Activated CD4-positive, alpha-beta T cell treated with anti-CD3 and anti-CD28 coated beads, Interleukin-2, amount 10 ng/mL, durations not matched to agents 24 days and 14 days (primary cell): ENCODE measurements around the gene ANTXR1. TPM values are rescaled to one million over a fixed set of nuclear protein-coding genes. Genes with fewer than 3 reads are reported as not detected.

Experiments used
- DNase-seq: peaks from one replicate; pipeline ENCODE4 v3.0.0; 2022
- H3K27ac Mint-ChIP-seq: one replicate; pipeline ENCODE4 v1.8.0; 2022; ENCODE audit warnings: mild to moderate bottlenecking, mixed read lengths
- H3K27me3 Mint-ChIP-seq: one replicate; pipeline ENCODE4 v1.8.0; 2022; ENCODE audit warnings: mixed read lengths
- H3K36me3 Mint-ChIP-seq: one replicate; pipeline ENCODE4 v1.8.0; 2022; ENCODE audit warnings: low read depth, mild to moderate bottlenecking, mixed read lengths
- H3K4me1 Mint-ChIP-seq: one replicate; pipeline ENCODE4 v1.8.0; 2021; ENCODE audit warnings: mixed read lengths
- H3K4me3 Mint-ChIP-seq: one replicate; pipeline ENCODE4 v1.8.0; 2022; ENCODE audit warnings: mild to moderate bottlenecking, moderate library complexity, mixed read lengths
- H3K9me3 Mint-ChIP-seq: one replicate; pipeline ENCODE4 v1.8.0; 2021; ENCODE audit warnings: mixed read lengths
- intact Hi-C: fragments of 100-400 bp; cut with micrococcal nuclease; formaldehyde crosslinking; loops from one replicate; pipeline ENCODE4 v1.15.1; 2023
- total RNA-seq: library from RNA; stranded (reverse); gene quantifications from 2 replicates; pipeline ENCODE4 v1.2.3, GENCODE V29; 2022

The ANTXR1 gene
- total RNA-seq, 1 donor from 2014 or later = not detected

GRCh38 chr2:69118609-69119008, 105.6 kb downstream of the ANTXR1 start:
- peaks cover 9% of the 10 kb centered on the region for H3K27me3 Mint-ChIP-seq
- no peak overlapping the region for H3K4me3 Mint-ChIP-seq

GRCh38 chr2:69119104-69119894, 106.3 kb downstream of the ANTXR1 start:
- Mint-ChIP-seq H3K4me1 (no peaks in the 10 kb centered on the region), H3K4me3 (no peak overlapping the region), H3K36me3 (no peaks in the 10 kb centered on the region), H3K9me3 (no peaks in the 10 kb centered on the region), H3K27me3 (peaks cover 9% of the 10 kb centered on the region), H3K27ac (no peak overlapping the region)
- DNase-seq = no peak
- intact Hi-C loops = no loop called here

More at GRCh38 chr2:69118609-69119008, 105.6 kb downstream of the ANTXR1 start:
- H3K36me3 Mint-ChIP-seq = no peaks in the 10 kb centered on the region
- H3K4me1 Mint-ChIP-seq = no peaks in the 10 kb centered on the region
- no peaks in the 10 kb centered on the region for H3K9me3 Mint-ChIP-seq
- DNase-seq = no peak
- H3K27ac Mint-ChIP-seq = no peak overlapping the region
- intact Hi-C loops = no loop called here

- DNase-seq = no peak
- Mint-ChIP-seq H3K4me3 (no peak overlapping the region), H3K27ac (no peak overlapping the region), H3K27me3 (peaks cover 10% of the 10 kb centered on the region), H3K9me3 (no peaks in the 10 kb centered on the region), H3K4me1 (no peaks in the 10 kb centered on the region), H3K36me3 (no peaks in the 10 kb centered on the region)
- intact Hi-C loops = no loop called here
These were observed 109.3 kb downstream of the ANTXR1 start for GRCh38 chr2:69122271-69122670.

GRCh38 chr2:69123182-69123581, 110.2 kb downstream of the ANTXR1 start:
- H3K27me3 Mint-ChIP-seq = peaks cover 10% of the 10 kb centered on the region
- no peak for DNase-seq
- H3K4me3 Mint-ChIP-seq = no peak overlapping the region
- no peak overlapping the region for H3K27ac Mint-ChIP-seq
- no peaks in the 10 kb centered on the region for H3K9me3 Mint-ChIP-seq
- no peaks in the 10 kb centered on the region for H3K36me3 Mint-ChIP-seq
- intact Hi-C loops = no loop called here
- no peaks in the 10 kb centered on the region for H3K4me1 Mint-ChIP-seq

- Mint-ChIP-seq H3K4me1 (no peaks in the 10 kb centered on the region), H3K9me3 (no peaks in the 10 kb centered on the region), H3K27me3 (peaks cover 10% of the 10 kb centered on the region), H3K27ac (no peak overlapping the region), H3K4me3 (no peak overlapping the region), H3K36me3 (no peaks in the 10 kb centered on the region)
- no peak for DNase-seq
- intact Hi-C loops = no loop called here
These were observed 111.4 kb downstream of the ANTXR1 start for GRCh38 chr2:69124343-69124742.

- no peak for DNase-seq
- Mint-ChIP-seq H3K27ac (no peak overlapping the region), H3K9me3 (no peaks in the 10 kb centered on the region), H3K27me3 (peaks cover 10% of the 10 kb centered on the region), H3K4me1 (no peaks in the 10 kb centered on the region), H3K36me3 (no peaks in the 10 kb centered on the region), H3K4me3 (no peak overlapping the region)
- intact Hi-C loops = no loop called here
These were observed 112.8 kb downstream of the ANTXR1 start for GRCh38 chr2:69125816-69126215.

GRCh38 chr2:69126341-69126740, 113.4 kb downstream of the ANTXR1 start:
- Mint-ChIP-seq H3K4me1 (no peaks in the 10 kb centered on the region), H3K27ac (no peak overlapping the region), H3K4me3 (no peak overlapping the region), H3K36me3 (no peaks in the 10 kb centered on the region), H3K27me3 (peaks cover 9% of the 10 kb centered on the region), H3K9me3 (no peaks in the 10 kb centered on the region)
- intact Hi-C loops = no loop called here
- DNase-seq = no peak

- Mint-ChIP-seq H3K36me3 (no peaks in the 10 kb centered on the region), H3K27ac (no peak overlapping the region), H3K4me3 (no peak overlapping the region), H3K9me3 (no peaks in the 10 kb centered on the region), H3K27me3 (peaks cover 3% of the 10 kb centered on the region), H3K4me1 (no peaks in the 10 kb centered on the region)
- intact Hi-C loops = no loop called here
- DNase-seq = no peak
These were observed 118.5 kb downstream of the ANTXR1 start for GRCh38 chr2:69131452-69131851.

- H3K36me3 Mint-ChIP-seq = no peaks in the 10 kb centered on the region
- peaks cover 5% of the 10 kb centered on the region for H3K27me3 Mint-ChIP-seq
- intact Hi-C loops = no loop called here
- no peaks in the 10 kb centered on the region for H3K4me1 Mint-ChIP-seq
- no peaks in the 10 kb centered on the region for H3K9me3 Mint-ChIP-seq
- H3K4me3 Mint-ChIP-seq = no peak overlapping the region
- no peak overlapping the region for H3K27ac Mint-ChIP-seq
- no peak for DNase-seq
These were observed 119.2 kb downstream of the ANTXR1 start for GRCh38 chr2:69131983-69132675.

- DNase-seq = no peak
- intact Hi-C loops = no loop called here
- Mint-ChIP-seq H3K27me3 (peaks cover 5% of the 10 kb centered on the region), H3K4me1 (no peaks in the 10 kb centered on the region), H3K4me3 (no peak overlapping the region), H3K36me3 (no peaks in the 10 kb centered on the region), H3K27ac (no peak overlapping the region), H3K9me3 (no peaks in the 10 kb centered on the region)
These were observed 120.1 kb downstream of the ANTXR1 start for GRCh38 chr2:69132960-69133590.

- Mint-ChIP-seq H3K9me3 (no peaks in the 10 kb centered on the region), H3K36me3 (no peaks in the 10 kb centered on the region), H3K27ac (no peak overlapping the region), H3K27me3 (peaks cover 6% of the 10 kb centered on the region), H3K4me3 (no peak overlapping the region), H3K4me1 (no peaks in the 10 kb centered on the region)
- no peak for DNase-seq
- intact Hi-C loops = no loop called here
These were observed 120.9 kb downstream of the ANTXR1 start for GRCh38 chr2:69133898-69134297.

- Mint-ChIP-seq H3K27me3 (peaks cover 8% of the 10 kb centered on the region), H3K27ac (no peak overlapping the region)
- intact Hi-C loops = no loop called here
These were observed 121.4 kb downstream of the ANTXR1 start for GRCh38 chr2:69134306-69134945.

GRCh38 chr2:69138247-69138772, 125.3 kb downstream of the ANTXR1 start:
- no peak overlapping the region for H3K4me3 Mint-ChIP-seq
- H3K36me3 Mint-ChIP-seq = no peaks in the 10 kb centered on the region
- intact Hi-C loops = no loop called here
- no peak overlapping the region for H3K27ac Mint-ChIP-seq
- no peaks in the 10 kb centered on the region for H3K4me1 Mint-ChIP-seq
- H3K9me3 Mint-ChIP-seq = no peaks in the 10 kb centered on the region
- no peak for DNase-seq
- peaks cover 25% of the 10 kb centered on the region for H3K27me3 Mint-ChIP-seq

More at GRCh38 chr2:69134306-69134945, 121.4 kb downstream of the ANTXR1 start:
- no peaks in the 10 kb centered on the region for H3K9me3 Mint-ChIP-seq
- no peak overlapping the region for H3K4me3 Mint-ChIP-seq
- no peaks in the 10 kb centered on the region for H3K36me3 Mint-ChIP-seq
- no peaks in the 10 kb centered on the region for H3K4me1 Mint-ChIP-seq
- DNase-seq = no peak
